ENCODE results near the gene L3MBTL4.

L3MBTL4 gene

GRCh38 chr18:5979176-5979888 is 435.4 kb downstream of the L3MBTL4 start:
- no peak for DNase-seq

GRCh38 chr18:5977022-5977421 is 437.7 kb downstream of the L3MBTL4 start:
- no peak for DNase-seq

DNA sequence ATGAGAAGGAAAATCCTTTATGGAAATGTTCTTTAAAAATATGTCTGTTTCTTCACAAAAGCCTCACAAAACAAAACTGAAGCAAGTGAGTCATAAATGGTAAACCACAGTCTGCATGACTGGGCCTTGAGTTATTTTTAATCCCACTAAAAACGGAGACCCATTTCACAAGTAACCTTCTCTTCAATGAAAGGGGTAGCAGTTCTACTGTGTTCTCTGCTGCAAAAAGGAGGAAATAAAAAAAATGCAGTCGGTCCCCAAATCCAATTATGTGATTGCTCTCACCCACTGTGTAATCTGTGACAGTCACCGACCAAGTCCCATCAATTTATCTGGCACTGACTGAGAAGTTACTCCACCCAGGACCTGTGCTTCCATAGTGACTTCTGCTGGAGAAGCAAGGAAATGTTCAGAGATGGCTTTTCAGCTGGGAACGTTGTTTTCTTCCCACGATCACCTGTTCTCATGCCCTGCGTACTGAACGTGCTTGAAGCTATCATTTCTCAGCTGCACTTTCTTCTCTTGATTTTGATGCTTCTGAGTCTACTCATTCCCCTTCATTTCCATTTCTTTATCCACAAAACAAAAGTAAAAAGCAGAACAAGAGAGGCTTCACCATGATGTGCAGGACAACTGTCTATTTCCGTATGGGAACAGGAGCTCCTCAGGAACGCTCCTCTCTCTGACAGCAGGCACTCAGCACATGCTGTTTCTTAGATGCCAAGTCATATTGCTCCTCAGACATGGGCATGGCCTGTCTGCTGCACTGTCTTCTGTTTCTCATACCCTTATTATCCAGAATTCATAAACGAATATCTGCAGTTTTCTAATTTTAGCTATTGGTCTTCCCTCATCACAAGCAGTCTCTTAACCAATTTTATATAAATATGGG is 439.4 kb downstream of the L3MBTL4 start:
- DNase-seq: no peak

DNA sequence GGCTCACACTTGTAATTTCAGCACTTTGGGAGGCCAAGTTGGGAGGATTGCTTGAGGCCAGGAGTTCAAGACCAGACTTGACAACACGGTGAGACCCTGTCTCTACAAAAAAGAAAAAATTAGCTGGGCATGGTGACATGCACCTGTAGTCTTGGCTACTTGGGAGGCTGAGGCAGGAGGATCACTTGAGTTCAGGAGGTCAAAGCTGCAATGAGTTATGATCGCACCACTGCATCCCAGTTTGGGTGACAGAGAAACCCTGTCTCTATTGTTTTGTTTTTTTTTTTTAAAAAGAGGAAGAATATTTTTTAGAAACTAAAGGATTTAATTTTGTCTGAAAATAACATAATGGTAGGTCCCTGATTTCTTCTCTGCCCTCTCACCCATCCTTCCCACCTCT is 440.0 kb downstream of the L3MBTL4 start:
- DNase-seq: no peak

- no peak for DNase-seq
These were observed 441.6 kb downstream of the L3MBTL4 start for GRCh38 chr18:5973099-5973498.

GRCh38 chr18:5972298-5972697 is 442.4 kb downstream of the L3MBTL4 start:
- DNase-seq: no peak

- DNase-seq: no peak
These were observed 444.7 kb downstream of the L3MBTL4 start for GRCh38 chr18:5969989-5970403.

- no peak for DNase-seq
These were observed 445.2 kb downstream of the L3MBTL4 start for GRCh38 chr18:5969355-5969988.

DNA sequence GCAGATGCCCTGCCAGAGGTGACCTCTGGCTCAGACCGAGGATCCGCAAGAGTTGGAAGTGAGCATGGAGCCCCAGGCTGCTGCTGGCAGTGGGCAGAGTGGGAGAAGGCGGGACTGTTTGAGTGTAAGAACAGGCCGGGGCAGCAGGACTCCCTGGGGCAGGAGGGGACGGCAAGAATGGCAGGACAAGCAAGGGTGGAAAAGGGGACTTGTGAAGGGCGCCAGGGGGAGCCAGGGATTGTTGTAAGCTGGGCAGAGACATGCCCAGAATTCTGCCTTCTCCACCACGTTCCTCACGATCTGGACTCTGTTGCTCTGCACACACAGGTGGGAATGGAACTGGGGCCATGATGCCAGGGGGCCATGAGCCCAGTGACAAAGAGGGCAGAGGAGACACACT is 447.0 kb downstream of the L3MBTL4 start:
- DNase-seq: no peak

GRCh38 chr18:5967007-5967406 is 447.7 kb downstream of the L3MBTL4 start:
- no peak for DNase-seq

- DNase-seq: no peak
These were observed 448.2 kb downstream of the L3MBTL4 start for GRCh38 chr18:5966514-5966913.

DNA sequence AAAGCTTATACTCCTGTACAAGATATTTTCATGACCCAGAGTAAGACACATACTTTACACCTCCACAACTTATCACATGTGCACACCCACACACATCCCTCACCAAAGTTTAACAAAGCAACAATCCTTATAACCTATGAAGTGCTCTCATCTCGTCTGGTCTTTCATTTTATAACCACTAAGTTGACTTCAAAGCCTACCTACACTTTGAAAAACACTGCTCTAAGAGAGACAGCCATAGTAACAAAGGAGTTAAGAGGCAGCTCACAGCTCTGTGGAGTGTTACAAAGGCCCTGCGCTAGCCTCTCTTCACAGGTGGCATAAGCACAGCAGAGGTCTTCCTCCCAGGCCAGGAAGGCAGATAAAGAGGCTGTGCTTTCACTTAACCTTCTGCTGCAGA is 449.7 kb downstream of the L3MBTL4 start:
- DNase-seq: no peak

DNA sequence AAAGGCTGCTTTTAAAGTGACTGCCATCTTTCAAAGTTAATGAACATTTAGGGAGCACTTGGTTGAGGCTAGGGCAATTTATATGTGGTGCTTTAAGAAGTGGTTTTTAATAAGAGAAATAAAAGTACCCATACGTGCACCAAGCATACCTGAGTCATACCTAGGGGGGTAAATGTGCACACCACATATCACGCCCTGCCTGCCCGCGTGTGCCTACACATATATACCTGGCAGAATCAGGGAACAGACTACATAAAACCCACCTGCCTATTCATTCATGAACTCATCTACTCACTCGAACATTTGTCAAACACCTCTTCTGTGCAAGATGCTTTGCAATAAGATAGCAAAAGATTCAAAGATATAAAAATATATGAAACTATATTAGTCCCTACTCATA is 450.1 kb downstream of the L3MBTL4 start:
- no peak for DNase-seq

DNA sequence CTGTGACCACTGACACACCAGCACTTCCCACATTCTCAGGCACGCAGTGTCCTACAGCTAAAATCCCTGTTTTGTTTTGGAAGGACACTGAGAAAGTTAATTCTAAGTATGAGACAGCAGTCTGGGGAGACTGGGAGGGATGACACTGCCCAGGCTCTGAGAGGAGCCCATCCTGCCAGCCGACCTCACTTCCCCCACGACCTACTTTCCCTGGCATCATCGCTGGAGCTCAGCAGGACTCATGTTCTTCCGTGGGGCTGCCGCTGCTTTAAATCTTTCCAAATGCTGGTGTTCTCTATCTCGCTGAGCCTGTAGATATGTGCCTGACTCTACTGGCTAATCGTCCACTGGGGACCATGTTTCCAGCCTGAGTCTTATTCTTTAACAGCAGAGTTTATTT is 450.6 kb downstream of the L3MBTL4 start:
- no peak for DNase-seq

- no peak for DNase-seq
These were observed 451.4 kb downstream of the L3MBTL4 start for GRCh38 chr18:5963267-5963666.

GRCh38 chr18:5962362-5962761 is 452.3 kb downstream of the L3MBTL4 start:
- DNase-seq: no peak

- DNase-seq: no peak
These were observed 452.9 kb downstream of the L3MBTL4 start for GRCh38 chr18:5961828-5962150.

DNA sequence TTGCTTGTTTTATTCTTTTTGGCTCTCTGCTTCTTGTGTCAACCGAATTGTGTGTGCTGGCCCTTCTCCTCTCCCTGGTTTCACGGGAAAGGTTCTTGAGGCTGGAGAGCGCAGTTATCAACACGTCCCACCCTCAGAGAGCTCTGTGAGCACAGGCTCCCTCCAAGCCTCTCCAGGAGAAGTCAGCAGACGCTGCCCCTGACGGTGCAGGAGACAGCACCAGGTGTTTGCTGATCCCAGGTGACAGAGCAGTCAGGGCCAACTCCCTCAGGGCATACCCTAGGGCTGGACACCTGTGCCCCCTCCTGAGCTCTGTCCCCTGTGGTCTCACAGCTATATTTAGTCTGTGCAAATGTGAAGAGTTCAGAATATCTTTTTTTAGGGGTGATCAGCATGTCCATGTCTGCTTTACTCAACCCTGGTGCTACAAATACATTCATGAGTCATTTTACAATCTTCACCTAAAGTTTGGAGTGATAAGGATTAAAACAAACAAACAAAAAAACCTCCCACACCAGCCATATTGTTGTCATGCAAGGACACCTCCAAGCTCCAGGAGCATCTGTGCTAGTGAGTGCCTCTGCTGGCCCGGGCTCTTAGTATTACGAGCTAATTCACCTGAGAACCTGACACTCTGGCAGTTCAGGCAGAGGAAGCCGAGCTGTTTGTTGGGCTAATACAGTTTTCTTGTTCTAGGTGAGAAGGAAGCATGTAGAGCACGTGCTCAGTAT is 453.4 kb downstream of the L3MBTL4 start:
- DNase-seq: no peak

DNA sequence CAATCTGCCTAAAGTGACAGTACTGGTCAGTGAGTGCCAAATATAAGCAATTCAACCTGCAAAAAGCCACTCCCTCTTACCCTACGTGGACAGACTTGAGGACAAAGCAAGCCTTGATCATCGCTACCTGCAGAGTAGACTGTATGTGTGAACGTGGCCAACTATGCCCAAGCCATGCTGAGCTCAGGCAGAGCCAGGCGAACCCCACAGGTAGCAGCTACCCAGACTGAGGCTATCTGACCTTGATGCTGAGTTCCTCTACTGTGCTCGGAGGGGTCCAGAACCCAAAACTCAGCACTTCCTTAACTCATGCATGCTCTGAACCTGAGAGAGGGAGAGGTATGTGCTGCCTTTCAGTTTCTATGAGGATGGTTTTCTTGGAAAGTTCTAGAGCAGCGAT is 455.9 kb downstream of the L3MBTL4 start:
- no peak for DNase-seq

DNA sequence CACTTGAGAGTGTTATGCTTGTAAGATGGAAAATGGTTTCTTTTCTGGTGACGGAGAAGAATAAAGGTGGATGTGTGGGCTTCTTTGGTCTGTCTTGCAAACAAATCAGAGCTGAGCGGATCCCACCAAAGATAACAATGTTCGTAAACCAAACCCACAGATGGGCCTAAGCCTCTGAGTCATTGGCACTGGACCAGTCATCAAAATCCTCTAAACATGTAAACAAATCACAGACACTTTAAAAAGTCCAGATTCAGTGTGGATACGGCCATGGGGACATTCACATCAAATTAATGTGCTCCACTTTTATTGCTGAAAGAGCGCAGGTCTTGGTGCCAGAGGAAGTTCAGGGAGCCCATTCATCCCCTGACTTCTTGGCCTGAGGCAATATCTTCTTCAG is 458.9 kb downstream of the L3MBTL4 start:
- no peak for DNase-seq

DNA sequence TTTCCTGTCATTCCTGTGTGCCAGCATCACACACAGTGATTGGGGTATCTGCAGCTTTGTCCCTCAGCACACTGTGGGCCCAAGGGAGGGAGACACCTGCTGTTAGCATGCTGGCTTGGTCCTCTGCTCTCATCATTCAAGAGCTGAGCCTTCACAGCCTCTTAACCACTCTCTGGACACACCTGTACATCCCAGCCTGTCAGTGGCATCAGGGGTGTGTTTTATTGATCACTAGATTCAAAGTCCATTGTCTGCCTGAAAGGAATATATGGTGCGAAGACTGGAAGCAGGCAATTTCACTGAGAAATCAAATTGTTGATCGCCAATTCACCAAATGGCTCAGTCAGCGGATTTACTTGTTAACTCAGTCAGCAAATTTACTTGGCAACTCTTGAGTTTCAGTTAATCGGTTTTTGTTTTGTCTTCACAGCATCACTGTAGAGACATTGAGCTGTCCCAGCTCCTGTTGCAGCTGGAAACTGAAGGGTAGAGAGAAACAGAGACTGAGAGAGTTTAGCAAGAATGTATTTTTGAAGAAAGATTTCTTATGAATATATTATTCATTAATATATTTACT is 463.1 kb downstream of the L3MBTL4 start:
- no peak for DNase-seq

DNA sequence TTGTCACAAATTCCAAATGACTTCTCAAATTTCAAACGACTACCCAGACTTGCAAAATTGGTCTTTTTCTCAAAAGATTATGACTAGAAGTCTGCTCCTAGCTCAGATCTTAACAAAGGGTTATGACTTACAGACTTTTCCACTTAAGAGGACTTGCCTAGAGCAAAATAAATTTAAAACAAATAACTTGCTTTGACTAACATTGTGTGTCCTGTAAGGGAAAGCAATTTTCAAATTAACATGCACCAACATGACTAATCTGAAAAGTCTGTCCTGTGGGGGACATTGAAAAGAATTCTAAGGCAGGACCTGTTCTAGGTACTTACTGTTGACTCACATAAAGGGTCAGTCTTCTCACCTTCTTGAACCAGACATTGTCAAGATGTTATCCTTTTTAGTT is 465.9 kb downstream of the L3MBTL4 start:
- DNase-seq: no peak

DNA sequence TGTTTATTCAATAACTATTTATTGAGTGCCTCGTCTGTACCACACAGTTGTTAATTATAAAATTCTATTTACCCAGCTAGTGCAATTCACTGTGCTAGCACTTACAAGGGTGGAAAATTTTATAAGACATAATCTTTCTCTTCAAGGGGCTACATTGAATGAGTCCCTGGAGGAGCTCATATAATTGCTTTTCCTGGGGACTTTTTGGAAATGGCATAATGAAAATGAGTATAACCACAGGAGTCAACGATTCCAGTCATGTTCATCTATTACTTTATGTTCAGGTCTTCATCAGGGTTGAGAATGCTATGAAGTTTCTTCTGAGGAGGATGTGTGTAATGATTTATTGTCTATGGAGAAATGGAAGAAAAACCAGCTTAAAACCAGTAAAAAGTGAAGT is 466.5 kb downstream of the L3MBTL4 start:
- no peak for DNase-seq

Data from CD4-positive, alpha-beta T cell treated with Interleukin-10 for 1 hour (primary cell).